Spleen (tissue), 11 donors: ENCODE data around the gene TMEM126B. TPM values are rescaled to one million over a fixed set of nuclear protein-coding genes. Genes with fewer than 3 reads are reported as not detected.

Experiments
- DNase-seq: peaks from one replicate; pipeline ENCODE4 v3.0.0-alpha.2; 2020
- H3K27ac ChIP-seq, 8 donors: fragments of 200-600 bp; sonication (generic) in 7 of 8; 1 replicate in 4 of 8; 2 replicates in 4 of 8; pipeline versions ENCODE4 v1.5.0 to v1.8.0; 2016 to 2021; ENCODE audit warnings: inconsistent platforms in 4 of 8, mild to moderate bottlenecking in 4 of 8, moderate library complexity in 1 of 8
- H3K27me3 ChIP-seq, 7 donors: fragments of 200-600 bp; sonication (generic) in 6 of 7; replicated peaks in 1 of 7; 1 replicate in 4 of 7; 2 replicates in 3 of 7; pipeline versions ENCODE4 v1.5.0 to v1.8.0; 2016 to 2021; ENCODE audit warnings: inconsistent platforms in 3 of 7, mild to moderate bottlenecking in 1 of 7
- H3K36me3 ChIP-seq, 6 donors: fragments of 200-600 bp; sonication (generic) in 5 of 6; 1 replicate in 4 of 6; 2 replicates in 2 of 6; pipeline versions ENCODE4 v1.5.0 to v1.8.0; 2016 to 2021; ENCODE audit warnings: inconsistent platforms in 2 of 6
- H3K4me1 ChIP-seq, 6 donors: fragments of 200-600 bp; sonication (generic) in 5 of 6; 1 replicate in 3 of 6; 2 replicates in 3 of 6; pipeline versions ENCODE4 v1.5.0 to v1.8.0; 2016 to 2021; ENCODE audit warnings: inconsistent platforms in 3 of 6
- H3K4me3 ChIP-seq, 8 donors: fragments of 200-600 bp; sonication (generic) in 7 of 8; 1 replicate in 4 of 8; 2 replicates in 4 of 8; pipeline versions ENCODE4 v1.5.0 to v1.8.0; 2016 to 2021; ENCODE audit warnings: inconsistent platforms in 4 of 8, mild to moderate bottlenecking in 4 of 8, moderate library complexity in 2 of 8
- H3K9me3 ChIP-seq, 8 donors: fragments of 200-600 bp; sonication (generic) in 7 of 8; 1 replicate in 4 of 8; 2 replicates in 4 of 8; pipeline versions ENCODE4 v1.5.0 to v1.8.0; 2016 to 2021; ENCODE audit warnings: inconsistent platforms in 4 of 8
- POLR2A ChIP-seq, 3 donors: fragments of 450-650 bp; IDR thresholded peaks; one replicate each; pipeline ENCODE4 v1.5.1; 2017; ENCODE audit warnings: antibody characterized with exemption in 3 of 3, mild to moderate bottlenecking in 1 of 3
- POLR2AphosphoS5 ChIP-seq, 3 donors: sonication (generic); formaldehyde crosslinking; IDR thresholded peaks; one replicate each; pipeline ENCODE4 v1.5.1; 2017; ENCODE audit warnings: antibody characterized with exemption in 3 of 3
- WGBS, 5 donors: extraction: QIAGEN DNeasy Blood & Tissue Kit in 3 of 5; methylation state at CpG; one replicate each; pipeline versions ENCODE4 v1.1.5 to v1.1.7; 2013 to 2018; 5-methylcytosine and 5-hydroxymethylcytosine counted together
- intact Hi-C: fragments of 100-400 bp; cut with DNase I; formaldehyde crosslinking; loops from one replicate; pipeline ENCODE4 v1.15.0; 2023; ENCODE audit warnings: low total_unique reads
- polyA plus RNA-seq, 3 donors: library from polyadenylated mRNA; stranded (reverse); fragments of 200-250 nt; gene quantifications; one replicate each; pipeline ENCODE4 v1.2.1, GENCODE V29; 2013
- total RNA-seq, 7 donors: library from RNA; depleted of rRNA in 3 of 7; stranded (reverse); fragments of >200 nt in 3 of 7; fragmentation: NEBNext Ultra II Directional in 4 of 7; extraction: Animal tissue kit (Norgen Biotek cat#: 25700) in 4 of 7; gene quantifications; one replicate each; pipeline versions ENCODE4 v1.1.0 to v1.2.1, GENCODE V29; 2016 to 2021
- TF ChIP-seq, protein P1 (sequence below), 11 experiments: fragments of 200-600 bp in 7 of 11; fragments of 450-650 bp in 4 of 11; sonication (generic) in 4 of 11; IDR thresholded peaks in 8 of 11; conservative IDR thresholded peaks in 3 of 11; 1 replicate in 7 of 11; 2 replicates in 4 of 11; pipeline versions ENCODE4 v1.4.0 to v1.8.0; 2016 to 2021; ENCODE audit warnings: antibody characterized with exemption in 11 of 11, inconsistent platforms in 4 of 11, mild to moderate bottlenecking in 1 of 11
- donor health status: healthy with polysubstance abuse.
- donor health status: DM: no; HTN: no; CAD: no; lungs with moderate emphysema.
- donor health status: DM: no; HTN: no; CAD: no.
- donor health status: Bipolar disorder and iron deficiency.
- donor health status: healthy.
- donor health status: DM: no; HTN: no; CAD: no.
- donor health status: DM: yes; HTN: yes; CAD: no.

TMEM126B gene
- total and polyA plus RNA-seq, 10 donors, result 32.5 to 84.0 (median 47.7) TPM

DNA sequence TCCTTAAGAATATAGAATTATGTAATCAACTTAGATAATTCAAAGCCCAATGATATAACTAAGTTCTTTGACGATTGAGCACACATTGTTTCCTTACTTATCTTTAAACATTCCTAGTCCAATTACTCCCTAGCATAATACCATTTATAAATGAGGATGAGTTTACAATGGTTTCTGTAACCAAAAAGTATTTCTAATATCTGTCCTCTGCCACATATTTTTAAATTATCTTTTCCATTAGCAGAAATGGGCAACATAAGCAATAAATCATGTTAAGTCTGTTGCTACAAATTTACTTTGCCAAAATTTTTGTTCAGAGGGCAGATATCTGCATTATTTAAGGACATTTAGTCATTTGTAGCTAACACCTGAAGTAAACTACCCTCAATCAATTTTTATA lies 29.8 kb downstream of the TMEM126B start:
- H3K4me1 ChIP-seq, result peaks cover 40 to 95% (median 64%) of the 10 kb centered on the region in 6 donors
- intact Hi-C loops, result no loop called here
- no peaks in the 10 kb centered on the region for H3K27me3 ChIP-seq
- no peak for DNase-seq
- TF ChIP-seq, protein P1, sequence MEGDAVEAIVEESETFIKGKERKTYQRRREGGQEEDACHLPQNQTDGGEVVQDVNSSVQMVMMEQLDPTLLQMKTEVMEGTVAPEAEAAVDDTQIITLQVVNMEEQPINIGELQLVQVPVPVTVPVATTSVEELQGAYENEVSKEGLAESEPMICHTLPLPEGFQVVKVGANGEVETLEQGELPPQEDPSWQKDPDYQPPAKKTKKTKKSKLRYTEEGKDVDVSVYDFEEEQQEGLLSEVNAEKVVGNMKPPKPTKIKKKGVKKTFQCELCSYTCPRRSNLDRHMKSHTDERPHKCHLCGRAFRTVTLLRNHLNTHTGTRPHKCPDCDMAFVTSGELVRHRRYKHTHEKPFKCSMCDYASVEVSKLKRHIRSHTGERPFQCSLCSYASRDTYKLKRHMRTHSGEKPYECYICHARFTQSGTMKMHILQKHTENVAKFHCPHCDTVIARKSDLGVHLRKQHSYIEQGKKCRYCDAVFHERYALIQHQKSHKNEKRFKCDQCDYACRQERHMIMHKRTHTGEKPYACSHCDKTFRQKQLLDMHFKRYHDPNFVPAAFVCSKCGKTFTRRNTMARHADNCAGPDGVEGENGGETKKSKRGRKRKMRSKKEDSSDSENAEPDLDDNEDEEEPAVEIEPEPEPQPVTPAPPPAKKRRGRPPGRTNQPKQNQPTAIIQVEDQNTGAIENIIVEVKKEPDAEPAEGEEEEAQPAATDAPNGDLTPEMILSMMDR (IDR thresholded peaks at IDR 0.05 in 8 of 11, conservative IDR thresholded peaks at IDR 0.05 in 3 of 11), result no peak
- TF ChIP-seq POLR2A (IDR thresholded peaks at IDR 0.05) (no peak), POLR2AphosphoS5 (IDR thresholded peaks at IDR 0.05) (no peak)
- no peak overlapping the region for H3K4me3 ChIP-seq
- peaks cover 0 to 90% (median 33%) of the 10 kb centered on the region in 6 donors for H3K36me3 ChIP-seq
- WGBS, 5 donors, result 71 to 78% (median 75%) methylated on average over 1 of the region's 1 CpG
- H3K9me3 ChIP-seq, result no peaks in the 10 kb centered on the region
- H3K27ac ChIP-seq, result no peak overlapping the region

DNA sequence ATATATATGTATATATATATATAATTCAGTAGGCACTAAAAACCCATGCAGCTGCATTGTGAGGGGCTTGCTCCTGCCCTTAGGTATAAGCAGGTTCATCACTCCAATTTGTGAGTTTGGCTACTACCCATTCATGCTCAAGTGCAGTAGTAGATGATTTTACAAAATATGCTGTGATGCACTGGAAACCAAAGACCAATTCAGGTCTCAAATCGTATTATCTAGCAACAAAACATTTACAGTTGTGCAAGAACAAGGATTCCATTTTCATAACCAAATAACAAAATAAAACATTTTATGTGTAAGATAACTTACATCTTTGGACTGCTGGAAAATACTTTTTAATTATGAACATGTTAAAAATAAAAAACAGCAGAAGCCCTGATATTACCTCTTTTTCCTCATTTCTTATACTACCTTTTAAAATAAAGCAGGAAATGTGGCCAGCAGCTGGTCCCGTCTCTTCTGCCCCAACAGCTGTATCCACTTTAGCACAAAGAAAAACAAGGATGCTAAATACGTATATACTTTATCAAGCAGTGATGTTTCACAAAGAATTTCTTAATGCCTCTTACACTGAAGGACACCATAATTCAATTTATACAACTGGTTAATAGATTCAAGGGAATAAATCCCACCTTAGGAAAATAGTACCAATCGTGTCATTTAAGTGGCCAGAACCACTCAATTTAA lies 33.7 kb downstream of the TMEM126B start:
- Histone ChIP-seq H3K9me3 (no peaks in the 10 kb centered on the region), H3K4me3 (peak overlapping the region in 7 of 8 donors; percentile 8 to 91 (median 84)), H3K27me3 (no peaks in the 10 kb centered on the region), H3K27ac (no peak overlapping the region), H3K4me1 (peaks cover 43 to 77% (median 66%) of the 10 kb centered on the region in 6 donors), H3K36me3 (peaks cover 0 to 52% (median 16%) of the 10 kb centered on the region in 6 donors)
- WGBS, 5 donors, result 14 to 21% (median 15%) methylated on average over 4 of the region's 4 CpGs
- DNase-seq, result no peak
- intact Hi-C loops, result no loop called here
- TF ChIP-seq, protein P1 (IDR thresholded peaks at IDR 0.05 in 8 of 11, conservative IDR thresholded peaks at IDR 0.05 in 3 of 11), result no peak
- no peak for TF ChIP-seq POLR2A (IDR thresholded peaks at IDR 0.05)
- TF ChIP-seq POLR2AphosphoS5 (IDR thresholded peaks at IDR 0.05), result no peak

DNA sequence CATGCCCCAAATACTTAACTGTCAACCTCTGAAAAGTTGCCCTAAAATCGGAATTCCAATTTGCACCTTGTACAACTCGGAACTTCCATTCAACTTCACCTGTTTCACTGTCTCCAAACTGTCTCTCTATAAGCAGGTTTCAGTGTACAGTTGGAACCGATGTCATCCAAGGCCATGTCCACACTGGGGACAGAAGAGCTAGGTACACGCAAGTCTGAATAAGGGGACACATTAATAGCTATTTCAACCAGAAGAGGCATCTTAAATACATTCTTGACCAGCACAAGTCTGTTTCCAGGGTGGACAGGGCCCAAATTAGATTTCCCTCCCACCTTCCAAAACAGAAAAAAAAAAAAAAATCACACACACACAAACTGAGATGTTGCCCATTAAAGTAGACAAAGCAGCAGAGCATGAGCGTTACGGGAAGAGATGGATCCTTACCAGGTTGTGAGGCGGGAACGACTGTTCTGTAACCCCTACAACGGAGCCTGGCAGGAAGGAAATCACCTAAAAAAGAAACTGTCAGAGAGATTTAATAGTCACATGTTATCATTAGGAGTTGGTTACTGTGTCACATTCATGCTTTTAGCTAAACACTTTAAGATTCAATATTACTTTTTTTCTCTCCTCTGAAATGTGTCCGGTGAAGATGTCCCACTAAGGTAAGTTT lies 34.8 kb downstream of the TMEM126B start:
- TF ChIP-seq POLR2A (IDR thresholded peaks at IDR 0.05) (no peak), POLR2AphosphoS5 (IDR thresholded peaks at IDR 0.05) (no peak)
- TF ChIP-seq, protein P1 (IDR thresholded peaks at IDR 0.05 in 8 of 11, conservative IDR thresholded peaks at IDR 0.05 in 3 of 11), result no peak
- no peak for DNase-seq
- Histone ChIP-seq H3K4me3 (peak overlapping the region; percentile 74 to 94 (median 86)), H3K4me1 (peaks cover 40 to 66% (median 59%) of the 10 kb centered on the region in 6 donors), H3K27ac (peak overlapping the region; percentile 98 to 99 (median 98)), H3K9me3 (no peaks in the 10 kb centered on the region), H3K27me3 (no peaks in the 10 kb centered on the region), H3K36me3 (peaks cover 0 to 41% (median 11%) of the 10 kb centered on the region in 6 donors)
- WGBS, 5 donors, result 4 to 10% (median 7%) methylated on average over 10 of the region's 10 CpGs
- intact Hi-C loops, result no loop called here
